Stimulated activated CD4-positive, alpha-beta T cell treated with anti-CD3 and anti-CD28 coated beads, TNF-alpha, amount 100 ng/mL, for 4 hours (primary cell): ENCODE measurements around the gene PCDHGB4.
"Not testable (repeated sequence)": the region's sequence is repeated elsewhere in the genome, so short reads cannot be mapped to it uniquely, and the experiment has no call there.

Experiments used
- DNase-seq, 3 experiments: peaks; one replicate each; pipeline ENCODE4 v3.0.0-alpha.2; 2020; ENCODE audit warnings: low read depth in 3 of 3

Gene PCDHGB4

GRCh38 chr5:141387557-141388311 lies at the start of gene PCDHGB4:
Gene PCDHGB4, plus strand, starts transcription at chr5:141387698. Its CDS starts 187 bp downstream, at chr5:141387885.
- DNase-seq, result not testable (repeated sequence)

DNA sequence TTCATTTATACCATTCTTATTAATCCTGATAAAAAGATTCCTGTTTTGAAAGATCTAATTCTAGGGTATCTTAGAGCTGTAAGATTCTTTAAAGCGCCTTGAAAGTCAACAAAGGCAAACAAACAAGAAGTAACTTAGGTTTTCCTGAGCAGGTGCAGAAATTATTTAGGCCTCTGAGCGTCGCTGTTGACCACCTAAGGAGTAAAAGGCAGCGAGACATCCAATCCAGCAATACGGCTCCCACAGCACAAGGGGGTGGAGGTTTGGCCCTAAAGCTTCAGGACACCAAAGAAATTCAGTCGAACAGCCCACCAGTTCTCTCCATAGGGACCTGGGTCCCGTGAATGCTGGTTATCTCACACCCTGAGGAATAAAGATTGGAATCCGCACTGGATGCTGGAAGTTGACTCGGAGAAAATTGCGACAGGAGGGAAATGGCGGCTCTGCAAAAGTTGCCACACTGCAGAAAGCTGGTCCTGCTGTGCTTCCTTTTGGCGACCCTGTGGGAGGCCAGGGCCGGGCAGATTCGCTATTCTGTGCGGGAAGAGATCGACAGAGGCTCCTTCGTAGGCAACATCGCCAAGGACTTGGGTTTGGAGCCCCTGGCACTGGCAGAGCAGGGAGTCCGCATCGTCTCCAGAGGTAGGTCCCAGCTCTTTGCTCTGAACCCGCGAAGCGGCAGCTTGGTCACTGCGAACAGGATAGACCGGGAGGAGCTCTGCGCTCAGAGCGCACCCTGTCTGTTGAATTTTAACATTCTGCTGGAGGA lies 48.8 kb upstream of the PCDHGB4 start, which contains the start of gene PCDHGA2:
PCDHGA2 (plus strand) TSS at position 223 of the 769 bp plus-strand sequence.
- DNase-seq, result no peak

DNA sequence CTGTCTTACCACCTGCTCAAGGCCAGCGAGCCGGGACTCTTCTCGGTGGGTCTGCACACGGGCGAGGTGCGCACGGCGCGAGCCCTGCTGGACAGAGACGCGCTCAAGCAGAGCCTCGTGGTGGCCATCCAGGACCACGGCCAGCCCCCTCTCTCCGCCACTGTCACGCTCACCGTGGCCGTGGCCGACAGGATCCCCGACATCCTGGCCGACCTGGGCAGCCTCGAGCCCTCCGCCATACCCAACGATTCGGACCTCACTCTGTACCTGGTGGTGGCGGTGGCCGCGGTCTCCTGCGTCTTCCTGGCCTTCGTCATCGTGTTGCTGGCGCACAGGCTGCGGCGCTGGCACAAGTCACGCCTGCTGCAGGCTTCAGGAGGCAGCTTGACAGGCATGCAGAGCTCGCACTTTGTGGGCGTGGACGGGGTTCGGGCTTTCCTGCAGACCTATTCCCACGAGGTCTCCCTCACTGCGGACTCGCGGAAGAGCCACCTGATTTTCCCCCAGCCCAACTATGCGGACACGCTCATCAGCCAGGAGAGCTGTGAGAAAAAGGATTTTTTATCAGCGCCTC lies 46.6 kb upstream of the PCDHGB4 start:
- DNase-seq, result not testable (repeated sequence)

DNA sequence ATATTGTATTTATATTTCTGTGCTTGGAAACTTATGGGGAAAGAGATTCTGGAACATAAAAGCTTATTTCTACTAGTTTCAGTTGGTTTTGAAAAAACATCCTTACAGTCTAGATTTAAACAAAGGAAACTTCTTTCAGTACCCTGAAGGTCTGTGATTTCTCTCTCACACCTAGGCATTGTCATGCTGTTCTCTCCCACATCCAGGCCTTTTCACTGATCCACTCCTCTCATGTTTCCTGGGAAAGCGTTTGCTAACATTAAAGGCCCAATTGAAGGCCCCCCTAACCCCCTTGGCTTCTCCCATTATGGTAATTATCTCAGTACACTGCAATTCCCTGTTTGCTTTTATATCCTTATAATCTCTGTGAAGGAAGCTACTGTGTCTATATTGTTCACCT lies 44.7 kb upstream of the PCDHGB4 start:
- no peak for DNase-seq

DNA sequence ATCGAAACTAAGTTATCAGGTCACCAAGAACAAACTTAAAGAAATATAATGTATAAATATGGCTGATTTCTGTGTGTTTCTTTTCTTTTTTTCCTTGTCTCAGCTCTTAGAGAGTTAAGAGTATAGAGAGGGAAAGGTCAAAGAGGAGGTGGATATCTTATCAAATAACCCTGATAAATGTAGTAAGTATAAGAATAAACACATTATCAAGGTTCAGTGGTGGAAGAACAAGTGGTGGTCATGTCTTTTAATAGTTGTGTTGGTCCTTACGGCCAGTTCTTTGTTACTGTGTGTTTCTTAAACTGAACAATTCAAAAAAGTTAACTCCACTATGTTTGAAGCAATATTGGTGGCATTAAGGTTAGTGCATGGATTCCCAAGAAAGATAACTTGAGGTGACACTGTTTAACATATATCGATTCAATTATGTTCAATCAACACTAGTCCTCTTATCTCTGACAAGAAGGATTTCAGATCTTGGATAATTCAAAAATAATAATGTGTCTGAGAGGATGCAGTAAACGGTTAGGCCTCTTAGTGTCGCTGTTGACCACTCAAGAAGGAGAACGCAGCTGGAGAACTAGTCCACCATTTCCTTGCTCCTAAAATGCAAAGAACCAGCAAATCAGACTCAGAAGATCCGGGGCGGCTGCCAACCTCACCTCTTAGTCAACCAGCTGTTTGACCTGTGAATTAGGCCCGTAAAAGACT lies 44.1 kb upstream of the PCDHGB4 start, which contains the start of gene PCDHGA3:
PCDHGA3 (plus strand) TSS at position 588 of the 711 bp plus-strand sequence. CDS start 205 bp downstream, outside the sequence.
- DNase-seq, result no peak

DNA sequence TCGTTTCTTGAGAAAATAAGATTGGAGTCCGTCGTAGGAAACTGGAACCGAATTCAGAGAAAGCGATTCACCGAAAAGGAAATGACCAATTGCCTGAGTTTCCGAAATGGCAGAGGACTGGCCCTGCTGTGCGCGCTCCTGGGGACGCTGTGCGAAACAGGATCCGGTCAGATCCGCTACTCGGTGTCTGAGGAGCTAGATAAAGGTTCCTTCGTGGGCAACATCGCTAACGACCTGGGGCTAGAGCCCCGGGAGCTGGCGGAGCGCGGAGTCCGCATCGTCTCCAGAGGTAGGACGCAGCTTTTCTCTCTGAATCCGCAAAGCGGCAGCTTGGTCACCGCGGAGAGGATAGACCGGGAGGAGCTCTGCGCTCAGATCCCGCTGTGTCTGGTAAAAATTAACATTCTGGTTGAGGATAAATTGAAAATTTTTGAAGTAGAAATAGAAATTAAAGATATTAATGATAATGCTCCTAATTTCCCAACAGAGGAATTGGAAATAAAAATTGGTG lies 43.5 kb upstream of the PCDHGB4 start:
- no peak for DNase-seq

- DNase-seq, result no peak
Observed at GRCh38 chr5:141345327-141345726, 42.2 kb upstream of the PCDHGB4 start.

DNA sequence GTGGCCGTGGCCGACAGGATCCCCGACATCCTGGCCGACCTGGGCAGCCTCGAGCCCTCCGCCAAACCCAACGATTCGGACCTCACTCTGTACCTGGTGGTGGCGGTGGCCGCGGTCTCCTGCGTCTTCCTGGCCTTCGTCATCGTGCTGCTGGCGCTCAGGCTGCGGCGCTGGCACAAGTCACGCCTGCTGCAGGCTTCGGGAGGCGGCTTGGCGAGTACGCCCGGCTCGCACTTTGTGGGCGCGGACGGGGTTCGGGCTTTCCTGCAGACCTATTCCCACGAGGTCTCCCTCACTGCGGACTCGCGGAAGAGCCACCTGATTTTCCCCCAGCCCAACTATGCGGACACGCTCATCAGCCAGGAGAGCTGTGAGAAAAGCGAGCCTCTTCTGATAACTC lies 41.5 kb upstream of the PCDHGB4 start:
- DNase-seq, result not testable (repeated sequence)

GRCh38 chr5:141349917-141350619 lies 37.4 kb upstream of the PCDHGB4 start, which contains the start of gene PCDHGB1:
Gene PCDHGB1, plus strand, starts transcription at chr5:141350099. Its CDS starts 162 bp downstream, at chr5:141350261.
- DNase-seq, result no peak

DNA sequence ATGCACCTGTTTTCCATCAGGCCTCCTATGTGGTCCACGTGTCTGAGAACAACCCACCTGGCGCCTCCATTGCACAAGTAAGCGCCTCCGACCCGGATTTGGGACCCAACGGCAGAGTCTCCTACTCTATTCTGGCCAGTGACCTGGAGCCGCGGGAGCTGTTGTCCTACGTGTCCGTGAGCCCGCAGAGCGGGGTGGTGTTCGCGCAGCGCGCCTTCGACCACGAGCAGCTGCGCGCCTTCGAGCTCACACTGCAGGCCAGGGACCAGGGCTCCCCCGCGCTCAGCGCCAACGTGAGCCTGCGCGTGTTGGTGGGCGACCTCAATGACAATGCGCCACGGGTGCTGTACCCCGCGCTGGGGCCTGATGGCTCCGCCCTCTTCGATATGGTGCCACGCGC lies 35.9 kb upstream of the PCDHGB4 start:
- no peak for DNase-seq

GRCh38 chr5:141354900-141355469 lies 32.5 kb upstream of the PCDHGB4 start, which contains the start of gene PCDHGA4:
Gene PCDHGA4, plus strand, starts transcription at chr5:141355021. Its CDS starts 87 bp downstream, at chr5:141355108.
- no peak for DNase-seq

GRCh38 chr5:141355641-141356040 lies 31.9 kb upstream of the PCDHGB4 start:
- DNase-seq, result no peak

DNA sequence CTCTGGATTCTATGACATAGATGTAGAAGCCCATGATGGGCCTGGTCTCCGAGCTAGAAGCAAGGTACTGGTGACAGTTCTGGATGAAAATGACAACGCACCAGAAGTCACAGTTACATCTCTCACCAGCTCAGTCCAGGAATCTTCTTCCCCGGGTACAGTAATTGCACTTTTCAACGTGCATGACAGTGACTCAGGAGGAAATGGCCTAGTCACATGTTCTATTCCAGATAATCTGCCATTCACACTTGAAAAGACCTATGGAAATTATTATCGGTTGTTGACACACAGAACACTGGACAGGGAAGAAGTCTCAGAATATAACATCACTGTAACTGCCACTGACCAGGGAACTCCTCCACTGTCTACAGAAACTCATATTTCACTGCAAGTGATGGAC lies 31.4 kb upstream of the PCDHGB4 start:
- DNase-seq, result no peak

GRCh38 chr5:141356950-141357349 lies 30.5 kb upstream of the PCDHGB4 start:
- DNase-seq, result no peak

- DNase-seq, result no peak
Observed at GRCh38 chr5:141359790-141360426, 27.6 kb upstream of the PCDHGB4 start, which contains the start of gene PCDHGB2. Gene PCDHGB2, plus strand, starts transcription at chr5:141359994. Its CDS starts 142 bp downstream, at chr5:141360136.

- no peak for DNase-seq
Observed at GRCh38 chr5:141360685-141361084, 26.8 kb upstream of the PCDHGB4 start.

DNA sequence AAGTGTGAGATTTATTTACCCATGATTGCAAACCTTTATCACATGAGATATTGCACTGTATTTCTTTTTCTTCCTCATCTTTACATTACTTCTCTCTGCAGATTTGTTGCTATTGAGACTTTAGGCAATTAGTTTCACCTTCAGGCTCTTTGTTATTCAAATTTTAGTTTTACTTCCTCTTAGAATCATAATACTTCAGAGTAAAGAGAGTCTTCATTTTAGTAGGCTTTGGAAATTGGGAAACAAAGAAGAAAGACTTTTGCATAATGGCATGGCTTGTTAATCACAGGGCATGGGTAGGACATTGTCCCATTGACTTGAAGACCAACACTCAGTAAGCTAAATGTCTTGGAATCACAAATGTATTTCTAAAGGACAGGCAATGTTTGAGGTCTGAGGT lies 24.8 kb upstream of the PCDHGB4 start:
- DNase-seq, result no peak

DNA sequence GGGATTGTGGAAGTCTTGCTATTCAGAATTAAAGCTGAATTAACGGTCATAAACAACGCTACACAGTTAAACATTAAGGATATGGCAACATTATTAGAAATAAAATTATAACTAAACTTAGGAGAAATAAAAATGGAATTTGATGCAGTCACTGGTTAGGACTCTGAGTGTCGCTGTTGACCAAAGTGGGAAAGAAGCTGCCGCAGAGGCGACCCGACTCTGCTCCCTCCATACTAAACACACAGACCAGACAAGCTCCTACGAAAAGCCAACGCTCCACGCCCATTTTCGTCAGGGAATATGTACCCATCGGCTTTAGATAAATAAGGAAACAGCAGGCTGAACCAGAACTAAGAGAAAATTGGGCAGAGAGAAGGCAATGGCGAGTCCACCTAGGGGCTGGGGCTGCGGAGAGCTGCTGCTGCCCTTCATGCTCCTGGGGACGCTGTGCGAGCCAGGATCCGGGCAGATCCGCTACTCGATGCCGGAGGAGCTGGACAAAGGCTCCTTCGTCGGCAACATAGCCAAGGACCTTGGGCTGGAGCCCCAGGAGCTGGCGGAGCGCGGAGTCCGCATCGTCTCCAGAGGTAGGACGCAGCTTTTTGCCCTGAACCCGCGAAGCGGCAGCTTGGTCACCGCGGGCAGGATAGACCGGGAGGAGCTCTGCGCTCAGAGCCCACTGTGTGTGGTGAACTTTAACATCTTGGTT lies 23.4 kb upstream of the PCDHGB4 start, which contains the start of gene PCDHGA5:
PCDHGA5 (plus strand) TSS at position 211 of the 709 bp plus-strand sequence; CDS start at position 380, 169 bp downstream.
- no peak for DNase-seq
